ENCODE measurements around the gene ZNF548. TPM values are rescaled to one million over a fixed set of nuclear protein-coding genes. Genes with fewer than 3 reads are reported as not detected.

ZNF548 gene
- total and polyA plus RNA-seq, 8 donors = 3.5 to 8.7 (median 4.8) TPM

DNA sequence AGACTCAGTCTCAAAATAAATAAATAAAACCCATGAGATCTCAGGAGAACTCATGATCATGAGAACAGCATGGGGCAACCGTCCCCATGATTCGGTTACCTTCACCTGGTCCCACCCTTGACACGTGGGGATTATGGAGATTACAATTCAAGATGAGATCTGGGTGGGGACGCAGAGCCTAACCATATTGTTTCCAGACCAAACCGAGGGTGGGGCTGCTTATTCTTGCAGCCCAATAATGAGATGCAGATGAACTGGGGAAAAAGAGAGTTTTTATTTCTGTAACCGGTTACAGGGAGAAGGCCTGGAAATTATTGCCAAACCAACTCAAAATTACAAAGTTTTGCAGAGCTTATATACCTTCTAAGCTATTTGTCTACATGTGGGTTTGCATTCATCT is 13.5 kb upstream of the ZNF548 start:
- ATAC-seq = no peak
- Histone ChIP-seq H3K9me3 (no peaks in the 10 kb centered on the region), H3K36me3 (peaks cover 0 to 20% (median 0%) of the 10 kb centered on the region in 3 donors), H3K27me3 (no peaks in the 10 kb centered on the region), H3K4me3 (no peak overlapping the region), H3K27ac (no peak overlapping the region), H3K4me1 (no peaks in the 10 kb centered on the region)
- intact Hi-C loops (cut with DNase I) = no loop called here
- 89 to 97% methylated on average over 6 of the region's 6 CpGs for WGBS, 2 donors
- no peak for TF ChIP-seq CTCF (IDR thresholded peaks at IDR 0.05)
- no peak for DNase-seq
- FAIRE-seq = no peak

- Histone ChIP-seq H3K27ac (no peak overlapping the region), H3K27me3 (no peaks in the 10 kb centered on the region), H3K4me1 (no peaks in the 10 kb centered on the region), H3K36me3 (peaks cover 0 to 20% (median 0%) of the 10 kb centered on the region in 3 donors), H3K9me3 (no peaks in the 10 kb centered on the region), H3K4me3 (no peak overlapping the region)
- intact Hi-C loops (cut with DNase I) = no loop called here
- DNase-seq (no peak), ATAC-seq (no peak), FAIRE-seq (no peak)
- WGBS, 2 donors = 87 to 95% methylated on average over 3 of the region's 3 CpGs
- no peak for TF ChIP-seq CTCF (IDR thresholded peaks at IDR 0.05)
Measured at GRCh38 chr19:57377498-57378146, 12.0 kb upstream of the ZNF548 start.

DNA sequence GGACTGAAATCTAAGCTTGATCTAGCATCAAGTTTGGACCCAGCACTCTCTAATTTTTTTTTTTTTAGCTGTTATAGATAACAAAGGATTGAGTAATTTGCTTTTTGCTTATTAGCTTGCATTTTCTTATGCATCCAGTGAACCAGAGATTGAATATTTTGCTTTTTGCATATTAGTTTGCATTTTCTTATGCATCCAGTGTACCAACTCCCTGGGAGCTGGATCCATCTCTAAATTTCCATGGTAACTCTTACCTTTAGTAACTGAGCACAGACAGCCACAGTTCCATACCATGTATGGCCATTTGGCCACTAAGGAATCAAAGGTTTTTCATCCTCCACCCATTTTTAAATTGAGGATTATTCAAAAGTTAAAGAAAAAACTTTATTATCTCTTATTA is 8.7 kb upstream of the ZNF548 start:
- FAIRE-seq (no peak), ATAC-seq (no peak), DNase-seq (no peak)
- no peaks in the 10 kb centered on the region for H3K27me3 ChIP-seq
- no peak overlapping the region for H3K4me3 ChIP-seq
- TF ChIP-seq CTCF (IDR thresholded peaks at IDR 0.05) = no peak
- peaks cover 0 to 13% (median 0%) of the 10 kb centered on the region in 3 donors for H3K36me3 ChIP-seq
- H3K4me1 ChIP-seq = no peaks in the 10 kb centered on the region
- intact Hi-C loops (cut with DNase I) = no loop called here
- no peak overlapping the region for H3K27ac ChIP-seq
- H3K9me3 ChIP-seq = no peaks in the 10 kb centered on the region

DNA sequence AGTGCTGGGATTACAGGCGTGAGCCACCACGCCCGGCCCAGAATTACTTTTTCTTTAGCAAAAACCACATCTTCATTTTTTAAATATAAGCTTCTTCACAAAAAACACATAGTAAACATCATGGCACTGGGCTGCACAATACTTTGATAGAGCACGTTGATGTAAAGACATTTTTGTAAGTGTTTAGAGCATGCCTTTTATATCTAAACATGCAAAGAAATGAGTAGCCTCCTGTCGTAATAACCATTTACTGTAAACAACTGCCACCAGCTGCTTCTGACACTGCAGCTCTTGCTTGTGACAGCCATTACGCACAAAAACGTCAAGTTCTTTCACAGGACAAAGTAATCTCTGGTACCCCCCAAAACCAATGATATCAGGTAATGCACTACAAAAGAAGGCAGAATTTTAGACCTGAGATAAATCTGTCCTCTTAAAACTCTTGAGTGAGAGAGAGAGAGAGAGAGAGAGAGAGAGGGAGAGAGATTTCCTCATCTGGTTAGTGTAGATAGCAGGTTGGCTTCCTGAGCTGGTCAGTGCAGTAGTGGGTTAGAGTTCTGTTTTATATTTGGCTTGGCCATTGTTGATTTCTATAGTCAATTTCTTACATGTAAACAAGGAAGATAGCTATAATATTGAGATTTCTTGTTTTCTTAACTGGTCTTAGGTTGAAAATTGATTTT is 6.7 kb upstream of the ZNF548 start:
- no peak overlapping the region for H3K27ac ChIP-seq
- ATAC-seq = no peak
- no peaks in the 10 kb centered on the region for H3K27me3 ChIP-seq
- no peaks in the 10 kb centered on the region for H3K4me1 ChIP-seq
- WGBS, 2 donors = 62 to 74% methylated on average over 7 of the region's 7 CpGs
- peaks cover 0 to under 1% (median 0%) of the 10 kb centered on the region in 3 donors for H3K36me3 ChIP-seq
- intact Hi-C loops (cut with DNase I) = no loop called here
- no peaks in the 10 kb centered on the region for H3K9me3 ChIP-seq
- no peak for FAIRE-seq
- no peak for TF ChIP-seq CTCF (IDR thresholded peaks at IDR 0.05)
- H3K4me3 ChIP-seq = no peak overlapping the region
- DNase-seq = no peak

DNA sequence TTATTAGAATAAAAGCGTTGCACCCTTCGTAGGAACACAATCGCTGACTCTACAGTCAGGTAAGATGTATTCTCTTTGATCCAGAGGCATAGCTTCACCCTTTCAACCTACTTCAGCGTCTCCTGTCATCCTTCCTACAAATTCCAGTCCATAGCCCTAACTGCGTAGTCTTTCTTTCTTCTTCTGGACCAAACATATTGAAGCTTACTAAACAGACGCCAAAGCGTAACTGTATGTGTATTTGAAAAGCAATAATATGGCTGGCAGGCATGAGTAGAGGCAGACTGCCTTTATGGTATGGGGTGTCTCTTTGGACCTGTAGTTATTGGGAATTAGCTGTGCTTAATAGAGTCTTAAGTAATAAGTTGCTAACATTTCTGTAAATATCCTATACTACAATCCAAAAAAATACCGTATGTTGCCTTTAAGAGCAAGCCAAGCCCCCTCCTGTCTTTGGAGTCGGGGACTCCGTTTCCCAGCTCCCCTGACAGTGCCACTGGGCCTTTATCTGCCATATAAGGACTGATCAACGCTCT is 392 bp upstream of the ZNF548 start:
- DNase-seq (no peak), FAIRE-seq (peak; percentile 97), ATAC-seq (no peak)
- H3K36me3 ChIP-seq = no peaks in the 10 kb centered on the region
- no peak for TF ChIP-seq CTCF (IDR thresholded peaks at IDR 0.05)
- H3K4me1 ChIP-seq = peaks cover 0 to 6% (median 5%) of the 10 kb centered on the region in 3 donors
- 55 to 56% methylated on average over 11 of the region's 11 CpGs for WGBS, 2 donors
- no peaks in the 10 kb centered on the region for H3K9me3 ChIP-seq
- H3K27ac ChIP-seq = peak overlapping the region; percentile 56 to 84 (median 75)
- H3K4me3 ChIP-seq = peak overlapping the region; percentile 57 to 91 (median 85)
- H3K27me3 ChIP-seq = no peaks in the 10 kb centered on the region
- intact Hi-C loops (cut with DNase I) = no loop called here
